Breast epithelium (tissue), 3 donors: ENCODE data around the gene KIAA1217.

Experiments
- CTCF ChIP-seq, 3 donors: fragments of 450-650 bp; IDR thresholded peaks; one replicate each; pipeline ENCODE4 v1.5.1; 2016 to 2017; ENCODE audit warnings: antibody characterized with exemption in 3 of 3, mild to moderate bottlenecking in 3 of 3, moderate library complexity in 3 of 3
- POLR2A ChIP-seq: fragments of 450-650 bp; IDR thresholded peaks from one replicate; pipeline ENCODE4 v1.6.1; 2016; ENCODE audit warnings: antibody characterized with exemption, mild to moderate bottlenecking, moderate library complexity

- no peak for TF ChIP-seq CTCF (IDR thresholded peaks at IDR 0.05)
- no peak for TF ChIP-seq POLR2A
These were observed 22.3 kb downstream of the KIAA1217 start for GRCh38 chr10:24231200-24231599.
